ENCODE results near the gene LEAP2. TPM values are rescaled to one million over a fixed set of nuclear protein-coding genes. Genes with fewer than 3 reads are reported as not detected.
"Not testable (repeated sequence)": the region's sequence is repeated elsewhere in the genome, so short reads cannot be mapped to it uniquely, and the experiment has no call there.

The LEAP2 gene
- total RNA-seq, 1 donor, result 0.81 TPM

DNA sequence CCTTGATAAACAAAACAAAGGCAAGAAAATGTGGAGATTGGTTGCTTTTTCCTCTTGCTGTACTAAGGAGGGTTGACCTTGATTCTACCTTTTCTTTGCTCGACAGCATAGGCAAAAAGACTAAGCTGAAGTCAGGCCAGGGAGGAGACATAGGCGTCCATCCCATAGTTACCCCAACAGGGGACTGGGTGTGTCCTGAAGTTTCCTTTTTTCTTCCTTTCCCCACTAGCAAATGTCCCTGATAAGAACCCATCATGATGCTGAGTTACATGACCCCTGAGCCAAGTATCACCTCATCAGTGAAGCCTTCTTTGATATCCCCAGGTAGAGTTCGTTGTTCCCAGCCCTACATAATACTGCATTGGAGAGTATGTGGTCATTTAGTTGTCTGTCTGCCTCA lies 33.2 kb upstream of the LEAP2 start:
- no peak for DNase-seq (ENCODE audit: low read depth in 2 of 3, low spot score in 2 of 3)

DNA sequence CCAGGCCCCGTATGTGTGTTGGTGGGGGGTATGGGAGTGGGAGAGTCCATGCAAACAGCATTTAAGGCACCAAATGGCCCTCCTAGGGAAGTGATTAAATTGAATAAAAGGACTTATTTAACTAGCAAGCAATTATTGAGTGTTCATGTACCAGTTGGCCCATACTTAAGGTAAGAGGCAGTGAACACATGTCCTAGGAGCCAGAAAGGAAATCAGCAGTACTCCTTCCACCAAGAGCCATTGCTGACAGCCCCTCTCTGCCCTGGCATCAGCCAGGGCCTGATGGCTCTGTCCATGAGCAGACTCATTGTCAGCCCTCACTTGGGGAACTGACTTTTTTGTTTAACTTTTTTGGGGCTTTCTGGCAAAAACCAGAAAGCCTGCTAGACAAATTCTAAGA lies 32.6 kb upstream of the LEAP2 start:
- DNase-seq (ENCODE audit: low read depth in 2 of 3, low spot score in 2 of 3), result no peak

DNA sequence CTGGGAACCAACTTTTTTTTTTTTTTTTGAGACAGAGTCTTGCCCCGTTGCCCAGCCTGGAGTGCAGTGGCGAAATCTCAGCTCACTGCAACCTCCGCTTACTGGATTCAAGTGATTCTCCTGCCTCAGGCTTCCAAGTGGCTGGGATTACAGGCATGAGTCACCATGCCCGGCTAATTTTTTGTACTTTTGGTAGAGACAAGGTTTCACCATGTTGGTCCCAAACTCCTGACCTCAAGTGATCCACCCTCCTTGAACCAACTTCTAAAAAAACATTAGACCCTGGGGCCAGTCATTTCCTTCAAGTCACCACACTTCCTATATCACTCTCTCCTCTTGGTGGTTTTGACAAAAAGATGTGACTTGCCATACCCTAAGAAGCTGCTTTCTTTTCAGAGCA lies 32.2 kb upstream of the LEAP2 start:
- peak in 1 of 3 donors; percentile 45 for DNase-seq (ENCODE audit: low read depth in 2 of 3, low spot score in 2 of 3)

DNA sequence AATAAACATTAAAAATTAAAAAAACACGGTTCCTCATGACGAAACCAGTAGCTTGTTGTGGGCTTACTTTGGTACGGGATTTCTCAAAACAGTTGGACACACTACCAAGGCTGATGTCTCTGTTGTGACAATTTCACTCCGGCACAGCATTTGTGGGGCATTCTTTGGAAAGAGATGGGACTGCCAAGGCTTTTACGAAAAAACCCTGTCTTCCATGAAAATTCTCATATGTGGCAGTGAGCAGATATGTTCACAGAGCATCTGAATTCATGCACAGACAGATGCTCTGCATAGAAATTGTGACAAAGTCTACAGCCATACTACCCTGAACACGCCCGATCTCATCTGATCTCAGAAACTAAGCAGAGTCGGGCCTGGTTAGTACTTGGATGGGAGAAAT lies 25.2 kb upstream of the LEAP2 start:
- no peak for DNase-seq (ENCODE audit: low read depth in 2 of 3, low spot score in 2 of 3)

DNA sequence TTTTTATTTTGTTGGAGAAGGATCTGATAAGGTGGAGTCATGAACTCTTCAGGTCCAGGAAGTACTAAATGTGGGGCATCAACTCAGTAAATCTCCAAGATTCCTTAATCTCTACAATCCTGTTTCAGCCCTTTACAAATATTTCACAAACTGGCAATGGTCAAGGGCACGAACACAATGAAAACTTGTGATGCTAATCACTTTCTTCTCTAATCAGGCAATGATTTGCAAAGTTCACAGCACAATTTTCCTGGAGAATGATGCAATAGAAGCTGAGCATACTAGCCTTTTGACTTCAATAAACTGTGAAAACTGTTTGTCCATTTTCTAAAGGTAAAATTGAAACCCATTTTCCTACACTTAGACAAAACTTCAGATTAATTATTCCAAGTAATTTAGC lies 24.1 kb upstream of the LEAP2 start:
- no peak for DNase-seq (ENCODE audit: low read depth in 2 of 3, low spot score in 2 of 3)

DNA sequence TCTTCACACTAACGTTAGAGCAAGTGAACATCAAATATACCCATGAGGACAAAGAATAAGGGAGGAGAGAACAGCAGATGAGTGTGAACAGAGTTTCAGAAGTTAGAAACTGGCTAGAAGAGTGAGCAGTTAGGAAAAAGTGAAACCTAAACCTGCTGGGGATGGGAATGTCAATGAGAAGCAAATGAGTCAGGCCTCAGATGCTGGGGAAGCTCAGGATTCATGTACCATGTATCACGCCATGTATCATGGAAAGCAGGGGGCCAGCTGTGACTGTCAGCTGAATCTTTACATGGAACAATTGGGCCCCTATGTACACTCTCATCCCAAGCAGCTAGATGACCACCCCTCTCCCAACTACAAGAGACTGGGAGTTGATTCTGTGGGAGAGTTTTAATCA lies 23.4 kb upstream of the LEAP2 start:
- DNase-seq (ENCODE audit: low read depth in 2 of 3, low spot score in 2 of 3), result no peak

DNA sequence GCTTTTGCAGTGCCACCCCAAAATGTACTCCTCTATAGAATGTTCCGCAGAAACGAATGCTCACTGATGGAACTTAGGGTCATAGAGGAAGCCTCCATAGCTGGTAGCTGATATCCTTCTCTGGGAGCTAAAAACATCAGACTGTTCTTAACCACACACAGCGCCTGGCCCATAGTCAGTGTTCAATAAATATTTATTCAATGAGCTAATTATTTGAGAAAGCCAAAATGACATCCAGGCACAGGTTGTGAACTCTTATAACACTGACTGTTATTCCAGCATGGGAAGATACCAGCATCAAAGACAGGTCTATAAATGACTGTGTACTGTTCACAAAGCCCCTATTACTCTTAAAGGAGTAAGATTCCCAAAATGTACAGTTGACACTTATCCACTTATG lies 20.1 kb upstream of the LEAP2 start:
- DNase-seq (ENCODE audit: low read depth in 2 of 3, low spot score in 2 of 3), result no peak

DNA sequence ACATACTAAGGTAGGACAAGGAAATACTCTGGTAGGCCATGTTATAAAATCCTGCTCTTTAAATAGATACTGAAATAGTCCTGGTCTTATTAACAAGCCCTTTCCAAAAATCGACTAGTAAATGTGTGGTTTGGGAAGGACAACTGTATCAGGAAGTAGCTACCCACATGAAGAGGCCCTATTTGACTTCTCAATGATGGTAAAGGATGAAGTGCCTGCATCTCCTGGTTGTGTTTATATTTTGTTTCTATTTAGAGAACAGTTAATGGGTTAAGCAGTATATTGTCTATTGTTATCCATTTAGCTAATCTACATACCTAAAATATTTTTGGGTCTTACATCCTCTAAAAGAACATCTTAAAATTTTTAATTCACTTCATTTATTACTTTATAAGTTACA lies 19.7 kb upstream of the LEAP2 start:
- no peak for DNase-seq (ENCODE audit: low read depth in 2 of 3, low spot score in 2 of 3)

DNA sequence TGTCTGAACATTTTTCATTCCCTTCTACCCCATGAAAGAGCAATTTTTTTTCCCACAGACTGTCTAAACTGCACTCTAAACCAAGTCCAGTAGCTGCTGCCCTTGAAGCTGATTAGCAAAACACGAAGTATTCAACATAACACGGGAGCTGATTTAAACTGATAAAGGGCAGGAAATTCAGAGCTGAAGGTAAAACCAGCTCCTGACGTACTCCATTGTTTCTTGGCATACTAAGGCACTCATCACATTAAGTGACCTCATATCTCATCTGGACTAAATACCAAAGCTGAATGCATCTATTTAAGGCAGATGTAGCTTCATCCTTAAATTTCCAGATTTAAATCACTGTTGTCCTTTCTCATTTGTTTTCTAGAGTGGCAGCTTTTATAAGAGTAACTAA lies 19.2 kb upstream of the LEAP2 start:
- no peak for DNase-seq (ENCODE audit: low read depth in 2 of 3, low spot score in 2 of 3)

DNA sequence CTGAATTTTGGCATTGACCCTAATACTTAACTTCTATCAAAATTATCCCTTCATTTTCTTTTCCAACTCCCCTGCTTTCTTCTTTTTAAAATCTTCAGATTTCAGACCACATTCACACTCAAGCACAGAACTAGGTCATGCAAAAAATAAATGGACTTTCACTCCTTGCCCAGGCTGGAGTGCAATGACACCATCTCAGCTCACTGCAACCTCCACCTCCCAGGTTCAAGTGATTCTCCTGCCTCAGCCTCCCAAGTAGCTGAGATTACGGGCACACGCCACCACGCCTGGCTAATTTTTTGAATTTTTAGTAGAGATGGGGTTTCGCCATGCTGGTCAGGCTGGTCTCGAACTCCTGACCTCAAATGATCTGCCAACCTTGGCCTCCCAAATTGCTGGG lies 18.5 kb upstream of the LEAP2 start:
- not testable (repeated sequence) for DNase-seq (ENCODE audit: low read depth in 2 of 3, low spot score in 2 of 3)

DNA sequence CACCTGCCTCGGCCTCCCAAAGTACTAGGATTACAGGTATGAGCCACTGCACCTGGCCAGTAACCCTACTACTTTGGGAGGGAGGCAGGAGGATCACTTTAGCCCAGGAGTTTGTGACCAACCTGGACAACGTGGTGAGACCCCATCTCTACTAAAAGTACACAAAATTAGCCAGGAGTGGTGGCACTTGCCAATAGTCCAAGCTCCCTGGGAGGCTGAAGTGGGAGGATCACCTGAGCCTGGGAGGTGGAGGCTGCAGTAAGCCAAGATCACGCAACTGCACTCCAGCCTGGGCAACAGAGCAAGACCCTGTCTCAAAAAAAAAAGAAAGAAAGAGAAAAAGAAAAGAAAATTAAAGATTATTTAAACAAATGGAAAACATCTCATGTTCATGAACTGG lies 17.5 kb upstream of the LEAP2 start:
- no peak for DNase-seq (ENCODE audit: low read depth in 2 of 3, low spot score in 2 of 3)

DNA sequence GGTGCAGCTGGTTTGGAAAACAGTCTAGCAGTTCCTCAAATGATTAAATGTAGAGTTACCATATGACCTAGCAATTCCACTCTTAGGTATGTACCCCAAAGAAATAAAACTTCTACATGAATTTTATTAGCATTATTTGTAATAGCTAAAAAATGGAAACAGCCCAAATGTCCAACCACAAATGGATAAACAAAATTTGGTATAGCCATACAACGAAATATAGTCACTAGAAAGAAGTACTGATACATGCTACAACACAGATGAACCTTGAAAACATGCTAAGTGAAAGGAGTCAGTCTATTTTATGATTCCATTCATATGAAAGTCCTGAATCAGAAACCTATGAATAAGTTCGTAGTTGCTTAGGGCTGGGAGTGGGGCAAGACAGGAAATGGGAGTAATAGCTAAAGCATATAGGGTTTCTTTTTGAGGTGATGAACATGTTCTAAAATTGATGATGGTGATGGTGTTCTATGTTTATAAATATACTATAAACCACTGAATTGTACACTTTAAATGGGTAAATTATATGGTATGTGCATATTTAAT lies 13.5 kb upstream of the LEAP2 start:
- no peak for DNase-seq (ENCODE audit: low read depth in 2 of 3, low spot score in 2 of 3)

DNA sequence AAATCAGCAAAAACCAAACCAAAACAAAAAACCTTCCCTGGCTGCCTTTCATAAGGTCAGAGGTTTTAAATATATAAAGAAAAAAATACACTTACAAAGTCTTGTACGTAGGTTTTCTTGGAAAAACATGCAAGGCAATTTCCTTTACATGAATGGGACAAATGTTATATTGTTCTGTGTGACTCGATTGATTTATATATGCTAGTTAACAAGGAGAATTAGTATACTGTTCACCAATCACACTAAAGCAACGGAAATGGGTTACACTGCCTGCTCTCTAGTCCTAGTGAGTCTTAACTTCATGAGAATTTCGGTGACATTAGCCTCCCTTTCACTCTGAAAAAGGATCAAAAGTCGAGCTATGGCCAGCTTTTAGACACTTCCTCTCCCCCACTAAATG lies 12.7 kb upstream of the LEAP2 start:
- DNase-seq (ENCODE audit: low read depth in 2 of 3, low spot score in 2 of 3), result no peak

DNA sequence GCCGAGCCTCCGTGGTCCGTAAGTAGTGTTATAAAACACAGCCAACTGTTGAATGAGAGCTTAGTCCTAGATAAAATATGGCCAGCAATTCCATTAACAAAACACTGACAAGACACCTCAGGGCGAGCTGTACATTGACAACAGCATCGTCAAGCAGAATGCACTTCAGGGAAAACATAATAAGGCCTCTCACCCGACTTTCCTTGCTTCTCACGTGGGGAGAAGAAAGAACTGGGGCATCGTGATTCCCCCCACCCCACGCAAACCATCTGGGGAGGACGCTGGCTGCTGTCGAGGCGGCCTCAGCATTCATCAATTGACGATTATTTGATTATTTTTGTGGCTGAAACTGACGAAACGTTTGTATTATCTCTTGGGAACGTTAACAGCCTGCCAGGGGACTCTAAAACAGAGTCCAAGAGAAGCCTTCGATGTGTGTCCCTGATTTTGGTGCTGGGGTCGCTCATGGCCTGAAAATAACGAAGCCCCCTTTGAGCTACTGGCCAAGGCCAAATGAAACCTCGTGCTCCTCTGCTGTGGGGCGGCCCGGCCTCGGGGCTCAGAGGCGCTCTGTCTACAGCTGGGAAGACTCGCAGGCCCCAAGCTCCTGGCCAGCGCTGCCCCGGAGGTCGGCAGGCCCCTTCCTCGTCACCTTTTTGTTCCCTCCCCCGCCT lies 7.7 kb upstream of the LEAP2 start:
- DNase-seq (ENCODE audit: low read depth in 2 of 3, low spot score in 2 of 3), result no peak

DNA sequence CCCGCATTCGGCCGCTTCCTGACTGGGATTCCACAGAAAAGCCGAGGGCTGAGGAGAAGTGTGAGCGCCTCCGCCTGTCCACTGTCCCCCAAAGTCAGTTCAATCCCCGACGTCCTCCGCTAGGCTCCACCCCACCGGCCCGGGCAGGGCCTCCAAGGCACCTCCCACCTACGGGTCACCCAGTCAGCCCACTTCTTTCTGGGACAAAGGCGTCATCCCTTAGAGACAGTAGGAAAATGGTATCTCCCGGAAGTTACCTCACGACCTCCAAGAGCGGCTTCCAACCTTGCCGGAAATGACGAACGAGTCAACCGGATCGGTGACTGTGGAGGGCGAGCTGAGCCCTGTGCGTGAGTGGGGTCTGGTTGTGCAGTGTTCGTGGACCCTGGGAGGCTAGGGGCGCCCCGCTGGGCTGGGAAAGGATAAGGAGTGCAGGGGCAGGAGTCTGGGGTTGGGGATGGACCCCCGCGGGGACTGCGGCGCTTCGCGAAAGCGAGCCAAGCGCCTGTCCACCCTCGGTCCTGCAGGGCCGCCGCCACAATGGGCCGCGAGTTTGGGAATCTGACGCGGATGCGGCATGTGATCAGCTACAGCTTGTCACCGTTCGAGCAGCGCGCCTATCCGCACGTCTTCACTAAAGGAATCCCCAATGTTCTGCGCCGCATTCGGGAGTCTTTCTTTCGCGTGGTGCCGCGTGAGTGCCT lies 7.0 kb upstream of the LEAP2 start, which contains the start of the genes GDF9 and UQCRQ:
TSS of gene GDF9 (minus strand) at position 128 of the 704 bp plus-strand sequence. CDS start 1,936 bp downstream, outside the sequence.
TSS of gene UQCRQ (plus strand) at position 301 of the 704 bp plus-strand sequence. CDS start at position 541, 240 bp downstream.
- peak; percentile 83 to 100 (median 99) for DNase-seq (ENCODE audit: low read depth in 2 of 3, low spot score in 2 of 3)

DNA sequence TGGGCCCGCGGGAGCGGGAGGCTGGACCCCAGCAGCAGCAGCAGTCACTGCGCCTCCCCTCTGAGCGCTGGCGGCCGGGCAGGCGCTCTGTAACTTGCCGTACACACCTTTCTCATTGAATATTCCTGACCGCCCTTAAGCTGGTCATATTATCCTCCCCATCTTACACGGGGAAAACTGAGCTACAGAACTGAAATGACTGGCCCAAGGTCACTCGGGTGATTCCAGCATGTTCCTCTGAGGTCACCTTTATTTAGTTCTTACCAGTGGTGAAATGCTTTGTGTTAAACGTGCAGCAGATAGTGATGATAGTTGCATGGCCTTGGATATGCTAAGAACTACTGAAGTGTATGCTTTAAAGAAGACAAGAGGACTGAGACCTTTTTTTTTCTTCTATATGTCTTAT lies 6.4 kb upstream of the LEAP2 start:
- no peak for DNase-seq (ENCODE audit: low read depth in 2 of 3, low spot score in 2 of 3)

DNA sequence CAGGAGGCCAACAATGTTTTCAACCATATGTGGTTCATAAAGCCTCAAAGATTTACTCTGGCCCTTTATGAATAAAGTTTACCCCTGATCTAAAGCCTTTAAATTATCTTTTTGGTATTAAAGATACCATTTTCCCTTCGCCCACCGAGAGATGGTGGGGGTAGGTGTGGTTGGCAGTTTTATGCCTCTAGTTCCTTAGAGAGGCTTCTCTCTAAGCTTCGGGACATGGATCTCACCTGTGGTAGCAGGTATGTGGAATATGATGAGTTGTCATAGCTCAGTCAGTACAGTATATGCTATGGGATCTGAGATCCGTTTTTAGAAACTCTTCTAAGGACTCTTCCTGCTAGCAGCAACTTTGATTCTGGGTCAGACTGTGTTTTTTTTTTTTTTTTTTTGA lies 4.7 kb upstream of the LEAP2 start:
- DNase-seq (ENCODE audit: low read depth in 2 of 3, low spot score in 2 of 3), result no peak

DNA sequence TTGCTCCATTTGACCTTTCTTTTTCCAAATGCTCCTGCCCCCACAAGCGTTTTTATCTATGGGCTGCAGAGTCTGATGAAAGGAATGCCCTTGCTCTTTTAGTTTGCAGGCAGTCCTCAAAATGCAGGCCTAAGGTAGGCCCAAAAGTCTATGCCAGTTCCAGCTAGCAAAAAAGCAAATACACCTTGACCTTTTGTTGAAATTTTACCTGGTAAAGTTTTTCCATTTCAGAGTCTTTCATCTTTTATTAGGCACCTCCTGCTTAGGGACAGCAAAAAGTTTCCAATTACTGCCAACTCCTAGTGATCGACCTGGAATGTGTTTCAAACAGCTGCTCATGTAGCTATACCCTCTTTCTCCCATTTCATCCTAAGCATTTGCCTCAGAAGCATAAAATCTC lies 2.7 kb upstream of the LEAP2 start:
- no peak for DNase-seq (ENCODE audit: low read depth in 2 of 3, low spot score in 2 of 3)

DNA sequence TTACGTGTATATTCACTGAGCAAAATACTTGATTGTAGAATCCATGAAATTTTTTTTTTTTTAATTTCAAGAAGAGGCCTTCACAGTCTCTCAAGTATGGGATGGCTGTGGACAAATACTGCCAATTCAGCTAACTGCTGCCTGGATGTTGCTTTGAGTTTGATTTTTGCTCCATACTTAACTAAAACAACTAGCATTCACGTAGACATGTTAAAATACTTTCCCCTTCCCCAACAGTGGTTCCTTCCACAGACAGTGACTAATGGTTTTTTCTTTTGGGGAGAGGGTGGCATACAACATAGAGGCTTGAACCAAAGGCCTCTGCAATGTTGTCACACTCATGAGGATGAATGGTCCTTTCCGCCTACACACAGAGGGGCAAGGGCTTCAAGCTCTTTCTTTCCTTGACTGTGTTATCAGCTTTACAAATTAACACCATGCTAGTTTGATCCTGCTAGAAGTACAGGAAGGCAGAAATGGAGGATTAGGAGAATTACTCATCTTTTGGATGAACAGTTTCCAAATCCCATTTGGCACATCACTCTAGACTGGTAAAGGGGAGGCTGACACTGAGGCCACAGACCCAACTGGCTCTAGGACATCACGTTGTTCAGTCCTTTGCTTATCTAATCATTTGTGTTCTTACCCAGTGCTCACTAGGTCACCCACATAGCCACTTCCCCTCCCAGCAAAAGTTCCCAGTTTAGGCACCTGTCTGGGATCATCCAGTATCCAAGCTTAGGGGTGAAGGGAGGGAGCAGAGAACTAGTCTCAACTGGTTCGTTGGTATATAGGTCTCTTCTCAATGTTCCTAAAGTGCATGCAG lies 1.8 kb upstream of the LEAP2 start:
- no peak for DNase-seq (ENCODE audit: low read depth in 2 of 3, low spot score in 2 of 3)

DNA sequence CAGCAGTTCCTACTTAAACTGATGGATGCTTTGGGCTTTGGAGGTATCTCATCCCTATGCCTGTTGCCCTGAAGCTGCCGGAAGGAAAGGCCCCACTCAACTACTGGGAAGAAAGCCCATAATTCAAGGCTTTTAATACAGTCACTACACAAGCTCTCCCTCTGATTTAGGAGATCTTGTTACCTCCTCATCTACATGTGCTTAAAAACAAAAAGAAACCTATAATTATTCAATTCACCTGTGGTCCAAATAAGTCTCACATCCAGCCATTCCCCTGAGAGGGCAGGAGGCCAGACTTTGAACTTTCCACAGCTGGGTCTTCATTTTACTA lies 715 bp upstream of the LEAP2 start:
- DNase-seq (ENCODE audit: low read depth in 2 of 3, low spot score in 2 of 3), result no peak

DNA sequence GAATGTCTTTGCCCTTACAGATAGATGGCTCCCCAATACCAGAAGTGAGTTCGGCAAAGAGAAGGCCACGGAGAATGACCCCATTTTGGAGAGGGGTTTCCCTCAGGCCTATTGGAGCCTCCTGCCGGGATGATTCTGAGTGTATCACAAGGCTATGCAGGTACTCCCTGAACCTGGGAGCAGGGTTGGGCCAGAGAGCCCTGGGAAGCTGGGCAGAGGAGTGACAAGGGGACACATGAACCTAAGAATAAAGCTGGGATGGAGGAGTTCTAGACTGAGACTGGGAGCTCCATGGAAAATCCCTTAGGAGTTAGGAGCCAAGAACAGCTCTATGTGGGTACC lies 433 bp downstream of the LEAP2 start:
- no peak for DNase-seq (ENCODE audit: low read depth in 2 of 3, low spot score in 2 of 3)

Measured in hematopoietic multipotent progenitor cell (in vitro differentiated cells).